IMR-90 (cell line): ENCODE results near the gene PACS1. TPM values are rescaled to one million over a fixed set of nuclear protein-coding genes. Genes with fewer than 3 reads are reported as not detected.

Experiments
- ATAC-seq: fragments of 200-7000 bp; cut with Tn5 transposase; 2 replicates; pipeline ENCODE4 v1.9.1; 2020; ENCODE audit warnings: low read depth, mild to moderate bottlenecking, moderate library complexity
- BruUV-seq: library from RNA; stranded (reverse); fragments of 400-500 nt; replicated peaks from 2 replicates; lab custom pipeline; 2021; lab: Mats Ljungman, UMichigan
- CTCF ChIA-PET: fragments of 300-600 bp; formaldehyde crosslinking; extraction: SDS; loops from one replicate; lab custom pipeline; 2021; ENCODE audit warnings: antibody characterized with exemption; lab: Yijun Ruan, JAX
- POLR2A ChIA-PET: fragments of 300-600 bp; sonication (Branson Sonifier 250); formaldehyde crosslinking; loops from one replicate; lab custom pipeline; 2022; ENCODE audit warnings: antibody characterized with exemption; ENCODE audit not compliant: unreplicated experiment; lab: Charles Lee
- DNase-seq: peaks from one replicate; pipeline ENCODE4 v3.0.0; 2013
- H2AFZ ChIP-seq: replicated peaks from 2 replicates; pipeline ENCODE3; 2013; ENCODE audit warnings: low read length, mild to moderate bottlenecking; ENCODE audit not compliant: poor library complexity
- H2AK5ac ChIP-seq: 2 replicates; pipeline ENCODE4 v1.6.1; 2013; ENCODE audit warnings: low read depth, low read length, inconsistent platforms
- H2AK9ac ChIP-seq: replicated peaks from 2 replicates; pipeline ENCODE3; 2013; ENCODE audit warnings: mild to moderate bottlenecking, low read depth, low read length, moderate library complexity; ENCODE audit not compliant: poor library complexity
- H2BK120ac ChIP-seq: 2 replicates; pipeline ENCODE4 v1.6.1; 2013; ENCODE audit warnings: low read depth, low read length, inconsistent platforms
- H2BK15ac ChIP-seq: 3 replicates; pipeline ENCODE4 v1.6.1; 2013; ENCODE audit warnings: low read depth, low read length, inconsistent platforms
- H2BK20ac ChIP-seq: 2 replicates; pipeline ENCODE4 v1.6.1; 2013; ENCODE audit warnings: low read depth, mild to moderate bottlenecking, inconsistent platforms, low read length, moderate library complexity
- H2BK5ac ChIP-seq: 2 replicates; pipeline ENCODE4 v1.6.1; 2013; ENCODE audit warnings: mild to moderate bottlenecking, low read depth, low read length, inconsistent platforms; ENCODE audit not compliant: poor library complexity, severe bottlenecking
- H3K14ac ChIP-seq: replicated peaks from 2 replicates; pipeline ENCODE4 v1.6.1; 2013; ENCODE audit warnings: low read depth, low read length, inconsistent platforms
- H3K18ac ChIP-seq: 2 replicates; pipeline ENCODE4 v1.6.1; 2013; ENCODE audit warnings: low read depth, low read length, control low read depth
- H3K23ac ChIP-seq: 2 replicates; pipeline ENCODE4 v1.6.1; 2013; ENCODE audit warnings: low read depth, low read length, inconsistent platforms
- H3K27ac ChIP-seq: 2 replicates; pipeline ENCODE4 v1.5.1; 2013; ENCODE audit warnings: mild to moderate bottlenecking, control low read depth, low read length; ENCODE audit not compliant: insufficient read depth
- H3K27me3 ChIP-seq: 2 replicates; pipeline ENCODE4 v1.6.1; 2013; ENCODE audit warnings: low read length; ENCODE audit not compliant: control insufficient read depth, insufficient read depth
- H3K36me3 ChIP-seq: 2 replicates; pipeline ENCODE4 v1.6.1; 2013; ENCODE audit warnings: low read length, mixed read lengths; ENCODE audit not compliant: control insufficient read depth, insufficient read depth
- H3K4ac ChIP-seq: 2 replicates; pipeline ENCODE4 v1.6.1; 2013; ENCODE audit warnings: low read depth, low read length, inconsistent platforms
- H3K4me1 ChIP-seq: 2 replicates; pipeline ENCODE4 v1.6.1; 2013; ENCODE audit warnings: low read length, mixed read lengths; ENCODE audit not compliant: control insufficient read depth, insufficient read depth
- H3K4me2 ChIP-seq: 2 replicates; pipeline ENCODE4 v1.6.1; 2013; ENCODE audit warnings: low read depth, mild to moderate bottlenecking, control low read depth, low read length, moderate library complexity
- H3K4me3 ChIP-seq: 2 replicates; pipeline ENCODE4 v1.5.1; 2013; ENCODE audit warnings: low read depth, mild to moderate bottlenecking, control low read depth, low read length, moderate library complexity; ENCODE audit not compliant: insufficient read depth
- H3K56ac ChIP-seq: 2 replicates; pipeline ENCODE4 v1.6.1; 2013; ENCODE audit warnings: low read length, inconsistent platforms; ENCODE audit not compliant: insufficient read depth; ENCODE audit errors: extremely low read depth
- H3K79me1 ChIP-seq, 2 experiments: 2 replicates each; pipeline ENCODE4 v1.6.1; 2013; ENCODE audit warnings: low read length in 2 of 2, inconsistent platforms in 1 of 2, low read depth in 1 of 2
- H3K9ac ChIP-seq: 2 replicates; pipeline ENCODE4 v1.6.1; 2013; ENCODE audit warnings: low read depth, low read length, control low read depth
- H3K9me1 ChIP-seq: 2 replicates; pipeline ENCODE4 v1.6.1; 2013; ENCODE audit warnings: low read length, inconsistent platforms; ENCODE audit not compliant: insufficient read depth
- H3K9me3 ChIP-seq: 2 replicates; pipeline ENCODE4 v1.6.1; 2013; ENCODE audit warnings: low read length; ENCODE audit not compliant: control insufficient read depth, insufficient read depth
- H4K20me1 ChIP-seq: 2 replicates; pipeline ENCODE4 v1.6.1; 2013; ENCODE audit warnings: low read length, inconsistent platforms; ENCODE audit not compliant: insufficient read depth
- H4K5ac ChIP-seq: 2 replicates; pipeline ENCODE4 v1.6.1; 2013; ENCODE audit warnings: mild to moderate bottlenecking, low read depth, low read length, control low read depth
- H4K8ac ChIP-seq, 2 experiments: 2 replicates each; pipeline ENCODE4 v1.6.1; 2013; ENCODE audit warnings: low read depth in 2 of 2, low read length in 2 of 2, control low read depth in 1 of 2, inconsistent platforms in 1 of 2
- H4K91ac ChIP-seq: 2 replicates; pipeline ENCODE4 v1.6.1; 2013; ENCODE audit warnings: low read depth, low read length, inconsistent platforms; ENCODE audit not compliant: insufficient read depth
- MAZ ChIP-seq: IDR thresholded peaks from 2 replicates; pipeline ENCODE4 v1.6.1; 2012; ENCODE audit warnings: low read depth, mild to moderate bottlenecking, low read length, improper control_type of control experiment, moderate library complexity, borderline replicate concordance
- WGBS, 2 experiments: methylation state at CpG; one replicate each; pipeline versions ENCODE4 v1.1.5 to v1.1.7; 2013; ENCODE audit warnings: missing lambda C conversion rate in 2 of 2; ENCODE audit not compliant: insufficient read length in 1 of 2; ENCODE audit errors: extremely low coverage in 2 of 2; 5-methylcytosine and 5-hydroxymethylcytosine counted together
- dilution Hi-C: fragments of 300-500 bp; cut with HindIII; formaldehyde crosslinking; loops from one replicate; pipeline ENCODE4 v1.14.3; 2018; ENCODE audit warnings: low sequenced_read_pairs; ENCODE audit not compliant: unreplicated experiment
- in situ Hi-C: fragments of 300-500 bp; cut with MboI; formaldehyde crosslinking; loops from 3 replicates; pipeline ENCODE4 v1.14.3; 2019; ENCODE audit warnings: low sequenced_read_pairs, inconsistent platforms, mixed read lengths
- intact Hi-C: fragments of 100-400 bp; cut with micrococcal nuclease; formaldehyde crosslinking; loops from 2 replicates; pipeline ENCODE4 v1.10.0; 2022
- polyA plus RNA-seq, 3 experiments: library from polyadenylated mRNA; depleted of rRNA; stranded (reverse); fragments of >200 nt; gene quantifications; 2 replicates each; pipeline ENCODE4 v1.2.3, GENCODE V29; 2012; ENCODE audit warnings: low replicate concordance in 1 of 3
- total RNA-seq: library from RNA; depleted of rRNA; stranded (reverse); fragments of >200 nt; gene quantifications from 2 replicates; pipeline ENCODE4 v1.2.3, GENCODE V29; 2012
- TF ChIP-seq, protein P1 (sequence below): conservative IDR thresholded peaks from 2 replicates; pipeline ENCODE4 v1.5.1; 2012; ENCODE audit warnings: mild to moderate bottlenecking, low read depth, low read length, improper control_type of control experiment

PACS1 gene
- total and polyA plus RNA-seq, 2 of the 4 experiments (the other 2 are of a cell fraction), result 7.3 to 32.0 TPM

- peaks cover 63% of the 10 kb centered on the region for H3K36me3 ChIP-seq
- H2AK5ac ChIP-seq, result no peak overlapping the region
- dilution Hi-C loops (no loop called here), in situ Hi-C loops (no loop called here), intact Hi-C loops (no loop called here)
- no peaks in the 10 kb centered on the region for H4K20me1 ChIP-seq
- no peak overlapping the region for H3K23ac ChIP-seq
- no peaks in the 10 kb centered on the region for H3K79me1 ChIP-seq
- no peaks in the 10 kb centered on the region for H3K4me1 ChIP-seq
- BruUV-seq, result no TSS peak
- H4K8ac ChIP-seq, result no peak overlapping the region
- no peak overlapping the region for H2BK120ac ChIP-seq
- H3K56ac ChIP-seq, result no peak overlapping the region
- no peak overlapping the region for H4K91ac ChIP-seq
- no peak overlapping the region for H2BK15ac ChIP-seq
- no peak overlapping the region for H2BK20ac ChIP-seq
- no peak overlapping the region for H3K9ac ChIP-seq
- H2AK9ac ChIP-seq, result no peak overlapping the region
- TF ChIP-seq, protein P1, sequence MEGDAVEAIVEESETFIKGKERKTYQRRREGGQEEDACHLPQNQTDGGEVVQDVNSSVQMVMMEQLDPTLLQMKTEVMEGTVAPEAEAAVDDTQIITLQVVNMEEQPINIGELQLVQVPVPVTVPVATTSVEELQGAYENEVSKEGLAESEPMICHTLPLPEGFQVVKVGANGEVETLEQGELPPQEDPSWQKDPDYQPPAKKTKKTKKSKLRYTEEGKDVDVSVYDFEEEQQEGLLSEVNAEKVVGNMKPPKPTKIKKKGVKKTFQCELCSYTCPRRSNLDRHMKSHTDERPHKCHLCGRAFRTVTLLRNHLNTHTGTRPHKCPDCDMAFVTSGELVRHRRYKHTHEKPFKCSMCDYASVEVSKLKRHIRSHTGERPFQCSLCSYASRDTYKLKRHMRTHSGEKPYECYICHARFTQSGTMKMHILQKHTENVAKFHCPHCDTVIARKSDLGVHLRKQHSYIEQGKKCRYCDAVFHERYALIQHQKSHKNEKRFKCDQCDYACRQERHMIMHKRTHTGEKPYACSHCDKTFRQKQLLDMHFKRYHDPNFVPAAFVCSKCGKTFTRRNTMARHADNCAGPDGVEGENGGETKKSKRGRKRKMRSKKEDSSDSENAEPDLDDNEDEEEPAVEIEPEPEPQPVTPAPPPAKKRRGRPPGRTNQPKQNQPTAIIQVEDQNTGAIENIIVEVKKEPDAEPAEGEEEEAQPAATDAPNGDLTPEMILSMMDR, result no peak
- no peak for TF ChIP-seq MAZ
- no peak overlapping the region for H3K27ac ChIP-seq
- no peak overlapping the region for H3K4me2 ChIP-seq
- H3K4me3 ChIP-seq, result no peak overlapping the region
- H3K18ac ChIP-seq, result no peak overlapping the region
- H2BK5ac ChIP-seq, result no peak overlapping the region
- H3K9me3 ChIP-seq, result no peaks in the 10 kb centered on the region
- H3K9me1 ChIP-seq, result no peaks in the 10 kb centered on the region
- CTCF ChIA-PET, result no interaction called here
- H4K5ac ChIP-seq, result no peak overlapping the region
- H3K27me3 ChIP-seq, result no peaks in the 10 kb centered on the region
- ATAC-seq, result no peak
- no peak overlapping the region for H2AFZ ChIP-seq
- 84% methylated on average over 6 of the region's 7 CpGs; no CpG with 5 or more reads in 1 of the 2 experiments for WGBS, 2 experiments
- POLR2A ChIA-PET, result no interaction called here
- DNase-seq, result no peak
- H3K4ac ChIP-seq, result no peak overlapping the region
- H3K14ac ChIP-seq, result no peak overlapping the region
These were observed 161.5 kb downstream of the PACS1 start for GRCh38 chr11:66231561-66231960.
